OCI-LY7 (cell line): Measurements from ENCODE around the gene ATP1A2. TPM values are rescaled to one million over a fixed set of nuclear protein-coding genes. Genes with fewer than 3 reads are reported as not detected.

Source experiments
- BruUV-seq: library from RNA; stranded (reverse); fragments of 400-500 nt; replicated peaks from 2 replicates; lab custom pipeline; 2021; lab: Mats Ljungman, UMichigan
- CTCF ChIA-PET: fragments of 300-600 bp; sonication (Branson Sonifier 250); formaldehyde crosslinking; loops from one replicate; lab custom pipeline; 2022; ENCODE audit warnings: antibody characterized with exemption; ENCODE audit not compliant: unreplicated experiment; lab: Charles Lee
- POLR2A ChIA-PET: fragments of 300-600 bp; sonication (Branson Sonifier 250); formaldehyde crosslinking; loops from one replicate; lab custom pipeline; 2022; ENCODE audit warnings: antibody characterized with exemption; lab: Charles Lee
- DNase-seq: peaks from one replicate; pipeline ENCODE4 v3.0.0-alpha.2; 2015; ENCODE audit warnings: low spot score
- H2AFZ ChIP-seq: fragments of 200-600 bp; sonication (generic), shearing (Covaris generic); 2 replicates; pipeline ENCODE4 v1.6.1; 2014; ENCODE audit warnings: mild to moderate bottlenecking, antibody characterized with exemption, low read length, moderate library complexity
- H3K27ac ChIP-seq: fragments of 200-600 bp; sonication (generic); 2 replicates; pipeline ENCODE4 v1.5.1; 2014; ENCODE audit warnings: mixed run types, low read depth, mild to moderate bottlenecking, moderate library complexity, low read length, inconsistent platforms; ENCODE audit not compliant: poor library complexity, severe bottlenecking
- H3K36me3 ChIP-seq: fragments of 200-600 bp; sonication (generic); 2 replicates; pipeline ENCODE4 v1.6.1; 2014; ENCODE audit warnings: mild to moderate bottlenecking, antibody characterized with exemption, low read length, moderate library complexity, mixed read lengths; ENCODE audit not compliant: insufficient read depth
- H3K4me1 ChIP-seq: fragments of 200-600 bp; sonication (generic); 2 replicates; pipeline ENCODE4 v1.5.1; 2014; ENCODE audit warnings: mild to moderate bottlenecking, low read length; ENCODE audit not compliant: insufficient read depth, poor library complexity, severe bottlenecking
- H3K4me2 ChIP-seq: fragments of 200-600 bp; sonication (generic); 2 replicates; pipeline ENCODE4 v1.6.1; 2014; ENCODE audit warnings: mild to moderate bottlenecking, low read length
- H3K4me3 ChIP-seq: fragments of 200-600 bp; sonication (generic); 2 replicates; pipeline ENCODE4 v1.5.1; 2014; ENCODE audit warnings: mild to moderate bottlenecking, low read depth, low read length; ENCODE audit not compliant: poor library complexity, severe bottlenecking
- H3K79me2 ChIP-seq: fragments of 200-600 bp; sonication (generic); 2 replicates; pipeline ENCODE4 v1.6.1; 2016; ENCODE audit warnings: low read depth, mild to moderate bottlenecking, low read length, moderate library complexity, mixed read lengths; ENCODE audit not compliant: insufficient read depth
- H3K9me2 ChIP-seq: fragments of 200-600 bp; sonication (generic); 2 replicates; pipeline ENCODE4 v1.6.1; 2016; ENCODE audit warnings: mild to moderate bottlenecking, low read length, mixed read lengths; ENCODE audit not compliant: insufficient read depth
- H3K9me3 ChIP-seq: fragments of 200-600 bp; sonication (generic); 2 replicates; pipeline ENCODE4 v1.6.1; 2014; ENCODE audit warnings: mild to moderate bottlenecking, mixed run types, low read length, mixed read lengths
- H4K20me1 ChIP-seq: fragments of 200-600 bp; sonication (generic); 2 replicates; pipeline ENCODE4 v1.6.1; 2014; ENCODE audit warnings: mild to moderate bottlenecking, antibody characterized with exemption, low read length, moderate library complexity, mixed read lengths; ENCODE audit not compliant: insufficient read depth
- EZH2phosphoT487 ChIP-seq: fragments of 200-600 bp; sonication (generic); IDR thresholded peaks from 2 replicates; pipeline ENCODE4 v1.6.1; 2018; ENCODE audit warnings: low read depth, borderline replicate concordance, mild to moderate bottlenecking, mixed run types, antibody characterized with exemption, low read length, moderate library complexity, mixed read lengths
- intact Hi-C: fragments of 100-400 bp; cut with micrococcal nuclease; formaldehyde crosslinking; loops from one replicate; pipeline ENCODE4 v1.10.0; 2022; ENCODE audit not compliant: unreplicated experiment
- total RNA-seq, 2 experiments: library from RNA; depleted of rRNA in 1 of 2; stranded (reverse); fragments of >200 nt in 1 of 2; shearing (Covaris generic) in 1 of 2; gene quantifications; 2 replicates each; pipeline ENCODE4 v1.2.3, GENCODE V29; 2014 to 2022
- TF ChIP-seq, protein P1 (sequence below): fragments of 200-600 bp; sonication (generic); conservative IDR thresholded peaks from 2 replicates; pipeline ENCODE4 v1.5.1; 2014; ENCODE audit warnings: mild to moderate bottlenecking, antibody characterized with exemption, low read length, moderate library complexity, mixed read lengths

Gene ATP1A2
- total RNA-seq, 2 experiments from 2014 or later = not detected

DNA sequence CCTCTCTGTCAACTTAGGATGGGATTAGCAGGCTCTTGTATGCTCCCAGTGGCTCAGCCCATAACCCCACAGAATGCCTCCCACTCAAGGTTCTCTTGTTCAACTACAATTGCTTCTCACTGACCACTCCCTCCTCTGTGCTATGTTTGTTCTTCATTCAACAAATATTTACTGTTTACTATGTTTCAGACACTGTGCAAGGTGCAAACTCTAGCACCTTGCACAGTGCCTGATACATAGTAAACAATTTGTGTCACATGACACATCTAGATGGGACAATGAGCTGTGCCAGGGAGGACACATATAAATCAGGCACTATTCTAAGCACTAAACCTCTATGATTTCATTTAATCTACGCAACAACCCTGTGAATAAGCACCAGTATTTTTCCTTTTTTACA lies 15.4 kb downstream of the ATP1A2 start:
- H2AFZ ChIP-seq = no peak overlapping the region
- H3K27ac ChIP-seq = no peak overlapping the region
- H3K4me3 ChIP-seq = no peak overlapping the region
- intact Hi-C loops = no loop called here
- TF ChIP-seq EZH2phosphoT487 = no peak
- TF ChIP-seq, protein P1, sequence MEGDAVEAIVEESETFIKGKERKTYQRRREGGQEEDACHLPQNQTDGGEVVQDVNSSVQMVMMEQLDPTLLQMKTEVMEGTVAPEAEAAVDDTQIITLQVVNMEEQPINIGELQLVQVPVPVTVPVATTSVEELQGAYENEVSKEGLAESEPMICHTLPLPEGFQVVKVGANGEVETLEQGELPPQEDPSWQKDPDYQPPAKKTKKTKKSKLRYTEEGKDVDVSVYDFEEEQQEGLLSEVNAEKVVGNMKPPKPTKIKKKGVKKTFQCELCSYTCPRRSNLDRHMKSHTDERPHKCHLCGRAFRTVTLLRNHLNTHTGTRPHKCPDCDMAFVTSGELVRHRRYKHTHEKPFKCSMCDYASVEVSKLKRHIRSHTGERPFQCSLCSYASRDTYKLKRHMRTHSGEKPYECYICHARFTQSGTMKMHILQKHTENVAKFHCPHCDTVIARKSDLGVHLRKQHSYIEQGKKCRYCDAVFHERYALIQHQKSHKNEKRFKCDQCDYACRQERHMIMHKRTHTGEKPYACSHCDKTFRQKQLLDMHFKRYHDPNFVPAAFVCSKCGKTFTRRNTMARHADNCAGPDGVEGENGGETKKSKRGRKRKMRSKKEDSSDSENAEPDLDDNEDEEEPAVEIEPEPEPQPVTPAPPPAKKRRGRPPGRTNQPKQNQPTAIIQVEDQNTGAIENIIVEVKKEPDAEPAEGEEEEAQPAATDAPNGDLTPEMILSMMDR = no peak
- H4K20me1 ChIP-seq = no peaks in the 10 kb centered on the region
- no peaks in the 10 kb centered on the region for H3K79me2 ChIP-seq
- H3K9me2 ChIP-seq = no peaks in the 10 kb centered on the region
- no peaks in the 10 kb centered on the region for H3K36me3 ChIP-seq
- DNase-seq = no peak
- H3K9me3 ChIP-seq = no peaks in the 10 kb centered on the region
- POLR2A ChIA-PET = interaction anchor here (0.7 kb wide), 1 partner anchor 69 kb away, joined by 3 read pairs; no protein-coding TSS in a partner anchor
- no TSS peak for BruUV-seq
- CTCF ChIA-PET = no interaction called here
- no peaks in the 10 kb centered on the region for H3K4me1 ChIP-seq
- H3K4me2 ChIP-seq = no peak overlapping the region

DNA sequence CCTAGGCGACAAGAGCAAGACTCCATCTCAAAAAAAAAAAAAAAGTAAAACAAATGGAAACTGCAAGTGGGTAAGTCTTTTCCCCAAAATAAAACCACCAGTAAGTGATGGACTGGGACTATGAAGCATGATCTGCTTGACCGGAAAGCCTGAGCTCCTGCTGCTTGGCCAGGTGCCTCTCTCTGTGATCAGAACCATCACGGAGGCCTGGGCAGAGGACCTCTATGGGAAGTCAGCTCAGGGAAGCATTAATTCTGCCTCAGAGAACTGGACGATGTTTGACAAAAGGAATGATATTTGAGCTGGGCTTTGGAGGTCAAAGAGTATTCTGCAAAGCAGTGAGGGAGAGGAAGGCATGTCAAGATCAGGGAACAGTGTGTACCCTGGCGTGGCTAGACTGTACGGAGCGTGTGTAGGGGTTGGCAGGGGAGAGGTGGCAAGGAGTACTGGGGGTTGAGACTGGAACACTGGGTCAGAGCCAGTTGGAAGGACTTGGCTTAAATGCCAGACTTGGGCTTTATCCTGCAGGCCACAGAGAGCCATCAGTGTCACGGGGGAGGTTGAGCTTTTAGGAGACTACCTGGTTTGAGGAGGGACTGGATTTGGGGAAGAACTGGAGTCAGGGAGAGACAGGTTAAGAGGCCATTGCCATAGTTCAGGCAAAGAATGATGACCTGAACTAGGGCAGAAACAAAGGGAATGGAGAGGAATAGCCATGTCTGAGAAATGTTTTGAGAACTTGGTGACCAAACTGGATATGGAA lies 16.4 kb downstream of the ATP1A2 start:
- H3K4me1 ChIP-seq = no peaks in the 10 kb centered on the region
- POLR2A ChIA-PET = interaction anchor here (0.7 kb wide), 2 partner anchors 68 to 1123 kb away, joined by 3 read pairs; no protein-coding TSS in a partner anchor
- H3K4me3 ChIP-seq = no peak overlapping the region
- no peaks in the 10 kb centered on the region for H4K20me1 ChIP-seq
- TF ChIP-seq EZH2phosphoT487 = no peak
- TF ChIP-seq, protein P1 = no peak
- no peaks in the 10 kb centered on the region for H3K79me2 ChIP-seq
- H3K27ac ChIP-seq = no peak overlapping the region
- H3K9me2 ChIP-seq = no peaks in the 10 kb centered on the region
- CTCF ChIA-PET = interaction anchor here (0.6 to 1.0 kb wide), 2 partner anchors 23 to 1001 kb away, joined by 3 read pairs; no protein-coding TSS in a partner anchor
- no peak for DNase-seq
- no peak overlapping the region for H2AFZ ChIP-seq
- no peaks in the 10 kb centered on the region for H3K36me3 ChIP-seq
- no peak overlapping the region for H3K4me2 ChIP-seq
- no TSS peak for BruUV-seq
- intact Hi-C loops = no loop called here
- no peaks in the 10 kb centered on the region for H3K9me3 ChIP-seq
